Fibroblast of villous mesenchyme (primary cell): Measurements from ENCODE around the gene LBH. TPM values are rescaled to one million over a fixed set of nuclear protein-coding genes. Genes with fewer than 3 reads are reported as not detected.

Experiments used
- DNase-seq: peaks from one replicate; pipeline ENCODE4 v3.0.0-alpha.2; 2010; ENCODE audit warnings: low read depth
- H3K4me3 ChIP-seq: 2 replicates; pipeline ENCODE4 v1.5.1; 2011; ENCODE audit warnings: low read depth, mild to moderate bottlenecking, low read length
- total RNA-seq: library from RNA; depleted of rRNA; stranded (reverse); fragments of >200 nt; gene quantifications from 2 replicates; pipeline ENCODE4 v1.2.3, GENCODE V29; 2012
- TF ChIP-seq, protein P1 (sequence below): IDR thresholded peaks from 2 replicates; pipeline ENCODE4 v1.5.1; 2012; ENCODE audit warnings: low read depth, mild to moderate bottlenecking, low read length; ENCODE audit not compliant: insufficient read depth

Gene LBH
- total RNA-seq, 1 donor: 803 TPM

DNA sequence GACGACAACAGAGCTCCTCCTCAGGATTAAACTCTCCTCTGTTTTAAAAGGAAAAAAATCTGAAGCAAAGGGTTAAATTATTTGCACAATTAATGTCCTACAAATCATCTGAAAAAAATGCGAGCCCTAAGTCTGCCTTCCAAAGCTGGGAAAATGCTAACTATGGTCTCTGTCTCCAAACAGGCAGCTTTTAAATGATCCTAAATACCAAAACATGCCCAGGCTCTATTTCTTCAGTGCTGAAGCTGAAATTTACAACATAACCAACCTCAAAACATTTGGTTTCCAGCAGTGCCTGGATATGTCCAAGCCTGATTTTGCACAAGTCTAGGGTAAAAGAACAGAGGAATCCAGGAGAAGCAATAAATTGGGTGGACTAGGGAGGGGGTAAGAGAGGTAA lies 57.2 kb downstream of the LBH start:
- TF ChIP-seq, protein P1, sequence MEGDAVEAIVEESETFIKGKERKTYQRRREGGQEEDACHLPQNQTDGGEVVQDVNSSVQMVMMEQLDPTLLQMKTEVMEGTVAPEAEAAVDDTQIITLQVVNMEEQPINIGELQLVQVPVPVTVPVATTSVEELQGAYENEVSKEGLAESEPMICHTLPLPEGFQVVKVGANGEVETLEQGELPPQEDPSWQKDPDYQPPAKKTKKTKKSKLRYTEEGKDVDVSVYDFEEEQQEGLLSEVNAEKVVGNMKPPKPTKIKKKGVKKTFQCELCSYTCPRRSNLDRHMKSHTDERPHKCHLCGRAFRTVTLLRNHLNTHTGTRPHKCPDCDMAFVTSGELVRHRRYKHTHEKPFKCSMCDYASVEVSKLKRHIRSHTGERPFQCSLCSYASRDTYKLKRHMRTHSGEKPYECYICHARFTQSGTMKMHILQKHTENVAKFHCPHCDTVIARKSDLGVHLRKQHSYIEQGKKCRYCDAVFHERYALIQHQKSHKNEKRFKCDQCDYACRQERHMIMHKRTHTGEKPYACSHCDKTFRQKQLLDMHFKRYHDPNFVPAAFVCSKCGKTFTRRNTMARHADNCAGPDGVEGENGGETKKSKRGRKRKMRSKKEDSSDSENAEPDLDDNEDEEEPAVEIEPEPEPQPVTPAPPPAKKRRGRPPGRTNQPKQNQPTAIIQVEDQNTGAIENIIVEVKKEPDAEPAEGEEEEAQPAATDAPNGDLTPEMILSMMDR: no peak
- DNase-seq: peak; percentile 32

DNA sequence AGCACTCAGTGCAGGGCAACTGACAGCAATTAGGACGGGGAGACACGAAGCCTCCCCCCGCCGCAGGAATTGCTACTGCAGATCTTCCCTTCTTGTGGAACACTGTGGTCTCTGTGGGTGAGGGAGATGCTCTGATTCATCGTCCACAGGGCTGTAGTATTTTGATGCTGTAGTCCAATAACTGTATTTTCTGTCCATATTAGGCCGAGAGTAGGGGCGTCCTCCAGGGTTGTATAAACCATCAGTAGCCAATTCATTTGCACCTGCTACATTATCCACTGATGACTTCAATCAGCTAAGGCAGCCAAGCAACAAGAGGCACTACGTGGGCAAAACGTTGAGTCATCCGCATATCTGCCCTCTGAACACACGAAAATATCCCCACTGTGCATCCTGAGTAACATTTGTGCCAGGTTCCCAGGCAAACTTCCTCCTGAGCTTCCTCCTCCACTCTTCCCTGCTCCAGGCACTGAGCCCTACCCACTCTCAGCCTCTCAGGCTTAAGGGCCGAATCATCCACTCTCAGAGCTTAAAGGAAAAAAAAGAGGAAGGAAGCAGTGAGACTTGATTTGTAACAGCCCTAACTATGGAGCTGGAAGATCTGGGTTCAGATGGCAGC lies 62.1 kb downstream of the LBH start:
- TF ChIP-seq, protein P1: no peak
- DNase-seq: peak; percentile 2
- H3K4me3 ChIP-seq: no peak overlapping the region

More for the DNA sequence above, 57.2 kb downstream of the LBH start:
- H3K4me3 ChIP-seq: no peak overlapping the region

DNA sequence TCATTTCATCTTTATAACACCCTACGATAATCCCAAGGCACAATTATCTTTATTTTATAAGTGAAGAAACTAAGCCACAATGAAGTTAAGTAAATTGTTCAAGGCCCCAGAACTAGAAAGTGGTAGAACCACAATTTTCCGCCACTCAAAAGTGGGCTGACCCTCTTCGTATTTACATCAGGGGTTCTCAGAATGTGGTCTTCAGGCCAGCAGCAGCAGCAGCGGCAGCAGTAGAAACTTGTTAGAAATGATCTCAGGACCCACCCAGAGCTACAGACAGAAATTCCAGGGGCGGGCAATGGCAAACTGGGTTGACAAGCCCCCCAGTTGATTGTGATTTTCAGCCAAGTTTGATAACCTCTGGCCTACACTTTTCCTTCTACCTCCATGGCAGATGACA lies 62.8 kb downstream of the LBH start:
- DNase-seq: no peak
- TF ChIP-seq, protein P1: no peak
- no peak overlapping the region for H3K4me3 ChIP-seq

DNA sequence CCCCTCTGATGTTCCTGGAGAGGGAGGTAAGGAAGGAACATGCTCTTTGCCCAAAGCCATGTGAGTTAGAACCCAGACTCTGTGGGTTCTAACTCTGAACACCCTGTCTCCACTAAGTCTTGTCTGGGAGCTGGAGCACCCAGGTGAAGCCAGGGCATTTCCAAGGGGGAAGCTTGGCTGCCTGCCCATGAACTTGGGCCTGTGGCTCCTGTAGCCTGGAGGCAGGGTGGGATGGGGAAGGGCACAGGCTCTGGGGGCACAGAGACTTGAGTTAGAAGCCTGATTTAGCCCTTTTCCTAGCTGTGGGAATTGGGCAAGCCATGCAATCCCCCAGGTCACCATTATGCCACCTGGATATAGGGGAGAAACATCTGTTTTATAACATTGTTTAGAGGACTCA lies 65.2 kb downstream of the LBH start:
- TF ChIP-seq, protein P1: no peak
- no peak for DNase-seq
- no peak overlapping the region for H3K4me3 ChIP-seq

DNA sequence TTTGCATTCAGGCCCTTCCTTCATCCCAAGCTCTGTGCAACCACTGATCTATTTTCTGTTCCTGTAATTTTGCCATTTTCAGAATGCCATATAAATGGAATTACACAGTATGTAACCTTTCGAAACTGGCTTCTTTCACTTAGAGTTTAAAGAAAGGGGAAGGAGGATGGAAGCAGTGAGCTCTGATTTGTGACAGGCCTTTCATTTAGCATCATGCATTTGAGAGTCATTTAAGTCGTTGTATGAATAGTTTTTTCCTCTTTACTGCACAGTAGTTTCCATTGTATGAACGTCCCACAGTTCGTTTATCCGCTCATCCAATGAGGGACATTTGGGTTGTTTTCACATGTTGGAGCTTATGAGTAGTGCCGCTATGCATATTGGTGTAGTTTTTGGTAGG lies 67.0 kb downstream of the LBH start:
- TF ChIP-seq, protein P1: no peak
- H3K4me3 ChIP-seq: no peak overlapping the region

DNA sequence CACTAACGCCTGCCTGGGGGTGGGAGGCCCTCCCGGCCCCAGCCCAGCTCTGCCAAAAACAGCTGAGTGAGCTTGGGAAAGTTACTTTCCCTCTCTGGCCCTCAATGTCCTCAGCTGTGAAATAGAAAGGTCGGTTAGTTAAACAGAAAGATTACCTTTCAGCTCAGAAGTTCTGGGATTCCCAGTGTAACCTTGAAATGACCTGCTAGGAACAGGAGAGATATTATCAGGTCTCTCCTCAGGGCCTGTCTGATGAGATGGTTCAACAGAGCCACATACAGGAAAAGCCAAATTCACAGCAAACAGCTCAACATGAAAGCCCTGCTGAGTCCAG lies 68.8 kb downstream of the LBH start:
- TF ChIP-seq, protein P1: no peak
- no peak overlapping the region for H3K4me3 ChIP-seq
- DNase-seq: no peak

More for the DNA sequence above, 67.0 kb downstream of the LBH start:
- DNase-seq: no peak
